HG03280 (cell line): Measurements from ENCODE around the gene DDR1.

ENCODE experiments used
- ATAC-seq: cut with Tn5 transposase; IDR thresholded peaks from one replicate; pipeline ENCODE4 v1.9.1; 2021; ENCODE audit warnings: mild to moderate bottlenecking, moderate library complexity; ENCODE audit not compliant: unreplicated experiment

DDR1 gene

GRCh38 chr6:30942338-30943060, 58.2 kb downstream of the DDR1 start:
- no peak for ATAC-seq

GRCh38 chr6:30944051-30944450, 59.7 kb downstream of the DDR1 start:
- ATAC-seq: no peak

GRCh38 chr6:30945281-30945680, 61.0 kb downstream of the DDR1 start:
- ATAC-seq: no peak

GRCh38 chr6:30947231-30947630, 62.9 kb downstream of the DDR1 start:
- no peak for ATAC-seq

GRCh38 chr6:30948811-30949210, 64.5 kb downstream of the DDR1 start:
- no peak for ATAC-seq
